ENCODE data around the gene NOL7. TPM values are rescaled to one million over a fixed set of nuclear protein-coding genes. Genes with fewer than 3 reads are reported as not detected.

The NOL7 gene
- total and polyA plus RNA-seq, 2 of the 4 experiments (the other 2 are of a cell fraction): 21.3 to 34.5 TPM

GRCh38 chr6:13586603-13587542, 28.3 kb upstream of the NOL7 start:
- H2BK20ac ChIP-seq (ENCODE audit: low read depth, low read length): peak overlapping the region; percentile 8
- peak overlapping the region; percentile 74 for H4K91ac ChIP-seq (ENCODE audit: insufficient read depth, low read depth, low read length)
- H3K36me3 ChIP-seq (ENCODE audit: control insufficient read depth, insufficient read depth, low read length): peaks cover 9% of the 10 kb centered on the region
- H3K14ac ChIP-seq (replicated peaks; ENCODE audit: low read depth, low read length): peak overlapping the region; percentile 65
- peak overlapping the region; percentile 52; the same call in 1 of the 2 replicates for H2BK120ac ChIP-seq (ENCODE audit: low read depth, low read length)
- H3K4ac ChIP-seq (ENCODE audit: low read depth, low read length): peak overlapping the region; percentile 70; the same call in 1 of the 2 replicates
- no peaks in the 10 kb centered on the region for H3K9me3 ChIP-seq (ENCODE audit: control insufficient read depth, insufficient read depth, low read length)
- WGBS, 2 experiments (ENCODE audit: extremely low coverage in 2 of 2, insufficient read length in 1 of 2): 80% methylated on average over 1 of the region's 7 CpGs; no CpG with 5 or more reads in 1 of the 2 experiments
- no TSS peak for BruUV-seq (replicated peaks)
- H3K23ac ChIP-seq (ENCODE audit: low read depth, low read length): peak overlapping the region; percentile 60; the same call in 1 of the 2 replicates
- peak; percentile 83 for ATAC-seq (ENCODE audit: low read depth)
- H3K79me1 ChIP-seq (ENCODE audit: low read depth in 1 of 2, low read length in 2 of 2): peaks cover 0 to 11% of the 10 kb centered on the region in 2 experiments; a peak in 2 of 4 replicates
- H3K27ac ChIP-seq (ENCODE audit: insufficient read depth, low read length): peak overlapping the region; percentile 12; the same call in 1 of the 2 replicates
- peak overlapping the region; percentile 86 for H2AK5ac ChIP-seq (ENCODE audit: low read depth, low read length)
- in situ Hi-C loops (cut with MboI; ENCODE audit: low sequenced_read_pairs) (no loop called here), dilution Hi-C loops (cut with HindIII; ENCODE audit: low sequenced_read_pairs, unreplicated experiment) (no loop called here), intact Hi-C loops (cut with micrococcal nuclease) (no loop called here)
- H3K27me3 ChIP-seq (ENCODE audit: control insufficient read depth, insufficient read depth, low read length): no peaks in the 10 kb centered on the region
- POLR2A ChIA-PET (ENCODE audit: unreplicated experiment): no interaction called here
- H3K4me3 ChIP-seq (ENCODE audit: insufficient read depth, low read depth, low read length): no peak overlapping the region
- no peak overlapping the region for H2BK5ac ChIP-seq (ENCODE audit: low read depth, low read length, poor library complexity, severe bottlenecking)
- no peak for TF ChIP-seq POLR2A (IDR thresholded peaks at IDR 0.05; ENCODE audit: low read depth, low read length)
- no peak for TF ChIP-seq SMC3 (IDR thresholded peaks at IDR 0.05; ENCODE audit: low read depth, low read length)
- TF ChIP-seq CHD1 (IDR thresholded peaks at IDR 0.05; ENCODE audit: low read depth, low read length): no peak
- TF ChIP-seq RFX5 (IDR thresholded peaks at IDR 0.05; ENCODE audit: low read depth, low read length): no peak
- TF ChIP-seq, protein P1, sequence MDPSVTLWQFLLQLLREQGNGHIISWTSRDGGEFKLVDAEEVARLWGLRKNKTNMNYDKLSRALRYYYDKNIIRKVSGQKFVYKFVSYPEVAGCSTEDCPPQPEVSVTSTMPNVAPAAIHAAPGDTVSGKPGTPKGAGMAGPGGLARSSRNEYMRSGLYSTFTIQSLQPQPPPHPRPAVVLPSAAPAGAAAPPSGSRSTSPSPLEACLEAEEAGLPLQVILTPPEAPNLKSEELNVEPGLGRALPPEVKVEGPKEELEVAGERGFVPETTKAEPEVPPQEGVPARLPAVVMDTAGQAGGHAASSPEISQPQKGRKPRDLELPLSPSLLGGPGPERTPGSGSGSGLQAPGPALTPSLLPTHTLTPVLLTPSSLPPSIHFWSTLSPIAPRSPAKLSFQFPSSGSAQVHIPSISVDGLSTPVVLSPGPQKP (IDR thresholded peaks at IDR 0.05; ENCODE audit: borderline replicate concordance, low read depth, low read length): no peak
- TF ChIP-seq, protein P2, sequence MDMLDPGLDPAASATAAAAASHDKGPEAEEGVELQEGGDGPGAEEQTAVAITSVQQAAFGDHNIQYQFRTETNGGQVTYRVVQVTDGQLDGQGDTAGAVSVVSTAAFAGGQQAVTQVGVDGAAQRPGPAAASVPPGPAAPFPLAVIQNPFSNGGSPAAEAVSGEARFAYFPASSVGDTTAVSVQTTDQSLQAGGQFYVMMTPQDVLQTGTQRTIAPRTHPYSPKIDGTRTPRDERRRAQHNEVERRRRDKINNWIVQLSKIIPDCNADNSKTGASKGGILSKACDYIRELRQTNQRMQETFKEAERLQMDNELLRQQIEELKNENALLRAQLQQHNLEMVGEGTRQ (IDR thresholded peaks at IDR 0.05; ENCODE audit: low read depth, low read length): no peak
- no peak for TF ChIP-seq MXI1 (IDR thresholded peaks at IDR 0.05; ENCODE audit: borderline replicate concordance, low read depth, low read length)
- no peak for TF ChIP-seq CTCF (conservative IDR thresholded peaks at IDR 0.05; ENCODE audit: low read depth, low read length)
- no peak for TF ChIP-seq FOS (IDR thresholded peaks at IDR 0.05; ENCODE audit: low read depth, low read length)
- no peak for TF ChIP-seq MAFK (IDR thresholded peaks at IDR 0.05; ENCODE audit: low read depth, low read length)
- DNase-seq: peak; percentile 55
- H3K4me1 ChIP-seq (ENCODE audit: control insufficient read depth, insufficient read depth, low read length): peaks cover 16% of the 10 kb centered on the region
- H4K8ac ChIP-seq (ENCODE audit: low read depth in 2 of 2, low read length in 2 of 2): peak overlapping the region; percentile 36 to 55; a peak in 3 of 4 replicates
- no peak overlapping the region for H3K18ac ChIP-seq (ENCODE audit: low read depth, low read length)
- peak overlapping the region; percentile 25 for H2AFZ ChIP-seq (replicated peaks; ENCODE audit: low read length, poor library complexity)
- peak overlapping the region; percentile 92 for H2AK9ac ChIP-seq (replicated peaks; ENCODE audit: low read depth, low read length, poor library complexity)
- H4K20me1 ChIP-seq (ENCODE audit: insufficient read depth, low read length): no peaks in the 10 kb centered on the region; the same call in 1 of the 2 replicates
- H3K4me2 ChIP-seq (ENCODE audit: low read depth, low read length): no peak overlapping the region
- H2BK15ac ChIP-seq (ENCODE audit: low read depth, low read length): no peak overlapping the region; the same call in 2 of the 3 replicates
- H4K5ac ChIP-seq (ENCODE audit: low read depth, low read length): peak overlapping the region; percentile 7; the same call in 1 of the 2 replicates
- H3K56ac ChIP-seq (ENCODE audit: extremely low read depth, insufficient read depth, low read length): no peak overlapping the region
- H3K9ac ChIP-seq (ENCODE audit: low read depth, low read length): no peak overlapping the region
- H3K9me1 ChIP-seq (ENCODE audit: insufficient read depth, low read length): peaks cover 9% of the 10 kb centered on the region
- CTCF ChIA-PET: interaction anchor here (1.0 kb wide), 1 partner anchor 12 kb away, joined by 6 read pairs; the partner anchor contains the start of gene SIRT5

Data from IMR-90 (cell line).